ENCODE measurements around the gene TRAK2. TPM values are rescaled to one million over a fixed set of nuclear protein-coding genes. Genes with fewer than 3 reads are reported as not detected.

TRAK2 gene
- total RNA-seq, 1 experiment from 2014 or later: 15.2 TPM

DNA sequence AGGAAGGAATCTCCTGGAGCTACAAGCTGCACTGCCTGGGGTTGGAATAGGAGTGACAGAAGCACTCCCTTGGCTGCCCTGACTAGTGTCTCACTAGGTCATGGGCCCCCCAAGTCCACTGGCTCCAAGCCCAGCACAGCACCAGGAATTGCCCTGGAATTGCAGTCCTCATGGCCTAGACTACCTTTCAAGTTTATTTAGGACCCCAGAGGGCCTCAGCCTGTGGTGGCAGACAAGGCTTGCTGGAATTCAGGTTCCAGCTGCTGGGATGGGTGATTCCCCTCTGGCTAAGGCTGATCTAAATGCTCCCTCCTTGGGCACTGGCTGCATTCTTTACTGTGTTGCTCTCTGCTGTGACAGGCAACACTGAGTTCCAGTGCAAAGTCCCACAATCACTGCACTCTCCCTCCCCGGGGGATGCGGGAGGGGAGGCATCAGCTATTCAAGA is 14.3 kb upstream of the TRAK2 start:
- no peak overlapping the region for H3K9ac ChIP-seq (ENCODE audit: low read length)
- H3K4me2 ChIP-seq (ENCODE audit: low read length): no peak overlapping the region; the same call in 1 of the 2 replicates
- ChIA-PET POLR2A (interaction anchor here (1.0 to 1.3 kb wide), 2 partner anchors 10 to 14 kb away, joined by 3 to 4 read pairs; partner anchors contain the start of genes STRADB and TRAK2), RAD21 (ENCODE audit: low non-redundant PET in 1 of 2, low total read pairs in 2 of 2, uncharacterized antibody in 2 of 2, unreplicated experiment in 2 of 2) (no interaction called here), CTCF (no interaction called here)
- no peaks in the 10 kb centered on the region for H3K79me2 ChIP-seq (ENCODE audit: insufficient read depth, low read length)
- no peaks in the 10 kb centered on the region for H4K20me1 ChIP-seq (ENCODE audit: insufficient read depth)
- no peak for TF ChIP-seq FOSL1 (IDR thresholded peaks at IDR 0.05; ENCODE audit: low read depth)
- no peak for TF ChIP-seq ZFX (IDR thresholded peaks at IDR 0.05)
- no peak for TF ChIP-seq CBX3 (IDR thresholded peaks at IDR 0.05; ENCODE audit: low read depth)
- TF ChIP-seq, protein P1, sequence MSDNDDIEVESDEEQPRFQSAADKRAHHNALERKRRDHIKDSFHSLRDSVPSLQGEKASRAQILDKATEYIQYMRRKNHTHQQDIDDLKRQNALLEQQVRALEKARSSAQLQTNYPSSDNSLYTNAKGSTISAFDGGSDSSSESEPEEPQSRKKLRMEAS (IDR thresholded peaks at IDR 0.05): no peak
- no peak for TF ChIP-seq SRF (IDR thresholded peaks at IDR 0.05; ENCODE audit: low read depth)
- no peak for TF ChIP-seq RAD21 (IDR thresholded peaks at IDR 0.05; ENCODE audit: low read depth)
- no peak for TF ChIP-seq SIN3A (IDR thresholded peaks at IDR 0.05; ENCODE audit: low read depth)
- TF ChIP-seq TCF7L2 (IDR thresholded peaks at IDR 0.05; ENCODE audit: borderline replicate concordance, extremely low read depth, insufficient read depth, insufficient read length): no peak
- TF ChIP-seq SP1 (IDR thresholded peaks at IDR 0.05; ENCODE audit: low read depth): no peak
- peaks cover 3 to 16% of the 10 kb centered on the region in 2 experiments for H3K4me1 ChIP-seq (ENCODE audit: control insufficient read depth in 1 of 2, insufficient read depth in 2 of 2, low read length in 2 of 2)
- DNase-seq (ENCODE audit: low read depth, low spot score): no peak
- intact Hi-C loops (cut with micrococcal nuclease): no loop called here
- H3K36me3 ChIP-seq (ENCODE audit: control insufficient read depth in 1 of 2, insufficient read depth in 2 of 2, low read length in 2 of 2): no peaks in the 10 kb centered on the region; a peak in 1 of 4 replicates
- no peaks in the 10 kb centered on the region for H3K27me3 ChIP-seq (ENCODE audit: insufficient read depth, low read length)
- no TSS peak for BruUV-seq (replicated peaks)
- no peak overlapping the region for H2AFZ ChIP-seq (ENCODE audit: low read depth, low read length, poor library complexity, severe bottlenecking)
- H3K4me3 ChIP-seq (replicated peaks in 1 of 2; ENCODE audit: low read depth in 1 of 2, low read length in 2 of 2): no peak overlapping the region
- ATAC-seq: no peak
- H3K9me3 ChIP-seq (ENCODE audit: control insufficient read depth in 1 of 2, insufficient read depth in 1 of 2, low read depth in 1 of 2, low read length in 2 of 2): no peaks in the 10 kb centered on the region; a peak in 1 of 4 replicates
- no peak overlapping the region for H3K27ac ChIP-seq (ENCODE audit: low read depth, low read length)
- H3K9me2 ChIP-seq (ENCODE audit: insufficient read depth): no peaks in the 10 kb centered on the region; the same call in 1 of the 2 replicates

GRCh38 chr2:201464547-201464946 is 13.3 kb upstream of the TRAK2 start:
- Histone ChIP-seq H3K4me2 (ENCODE audit: low read length) (no peak overlapping the region), H3K4me1 (ENCODE audit: control insufficient read depth in 1 of 2, insufficient read depth in 2 of 2, low read length in 2 of 2) (peaks cover 3 to 16% of the 10 kb centered on the region in 2 experiments), H3K9ac (ENCODE audit: low read length) (no peak overlapping the region), H3K27me3 (ENCODE audit: insufficient read depth, low read length) (no peaks in the 10 kb centered on the region), H3K9me3 (ENCODE audit: control insufficient read depth in 1 of 2, insufficient read depth in 1 of 2, low read depth in 1 of 2, low read length in 2 of 2) (no peaks in the 10 kb centered on the region; a peak in 1 of 4 replicates), H3K79me2 (ENCODE audit: insufficient read depth, low read length) (no peaks in the 10 kb centered on the region), H2AFZ (ENCODE audit: low read depth, low read length, poor library complexity, severe bottlenecking) (no peak overlapping the region), H4K20me1 (ENCODE audit: insufficient read depth) (no peaks in the 10 kb centered on the region), H3K9me2 (ENCODE audit: insufficient read depth) (no peaks in the 10 kb centered on the region; the same call in 1 of the 2 replicates), H3K4me3 (replicated peaks in 1 of 2; ENCODE audit: low read depth in 1 of 2, low read length in 2 of 2) (no peak overlapping the region), H3K27ac (ENCODE audit: low read depth, low read length) (no peak overlapping the region), H3K36me3 (ENCODE audit: control insufficient read depth in 1 of 2, insufficient read depth in 2 of 2, low read length in 2 of 2) (no peaks in the 10 kb centered on the region; a peak in 1 of 4 replicates)
- no peak for TF ChIP-seq POLR2AphosphoS5 (IDR thresholded peaks at IDR 0.05; ENCODE audit: low read depth, low read length)
- no peak for TF ChIP-seq EZH2phosphoT487 (IDR thresholded peaks at IDR 0.05; ENCODE audit: borderline replicate concordance)
- no peak for TF ChIP-seq JUND (IDR thresholded peaks at IDR 0.05)
- no peak for TF ChIP-seq EGR1 (IDR thresholded peaks at IDR 0.05; ENCODE audit: low read depth)
- no peak for TF ChIP-seq SIN3A (IDR thresholded peaks at IDR 0.05; ENCODE audit: low read depth)
- TF ChIP-seq SP1 (IDR thresholded peaks at IDR 0.05; ENCODE audit: low read depth): no peak
- no peak for TF ChIP-seq TCF7L2 (IDR thresholded peaks at IDR 0.05; ENCODE audit: borderline replicate concordance, extremely low read depth, insufficient read depth, insufficient read length)
- TF ChIP-seq ZNF274 (IDR thresholded peaks at IDR 0.05; ENCODE audit: low read depth, low read length): no peak
- intact Hi-C loops (cut with micrococcal nuclease): no loop called here
- no TSS peak for BruUV-seq (replicated peaks)
- ATAC-seq: no peak
- ChIA-PET CTCF (no interaction called here), RAD21 (ENCODE audit: low non-redundant PET in 1 of 2, low total read pairs in 2 of 2, uncharacterized antibody in 2 of 2, unreplicated experiment in 2 of 2) (no interaction called here), POLR2A (no interaction called here)
- DNase-seq (ENCODE audit: low read depth, low spot score): no peak
